GM19193 (cell line): ENCODE data around the gene NDEL1.

Experiments
- POLR2A ChIP-seq: IDR thresholded peaks from 4 replicates; pipeline ENCODE4 v1.6.1; 2011; ENCODE audit not compliant: insufficient read depth, insufficient read length; ENCODE audit errors: extremely low read depth

Gene NDEL1

GRCh38 chr17:8439681-8440080, 4.0 kb downstream of the NDEL1 start:
- TF ChIP-seq POLR2A = no peak

GRCh38 chr17:8441690-8442089, 6.0 kb downstream of the NDEL1 start:
- TF ChIP-seq POLR2A = no peak

- no peak for TF ChIP-seq POLR2A
Measured at GRCh38 chr17:8442310-8442709, 6.6 kb downstream of the NDEL1 start.

- no peak for TF ChIP-seq POLR2A
Measured at GRCh38 chr17:8443756-8444155, 8.1 kb downstream of the NDEL1 start.

- TF ChIP-seq POLR2A = no peak
Measured at GRCh38 chr17:8444494-8444893, 8.8 kb downstream of the NDEL1 start.

- TF ChIP-seq POLR2A = no peak
Measured at GRCh38 chr17:8445536-8445935, 9.9 kb downstream of the NDEL1 start.

GRCh38 chr17:8447799-8448198, 12.1 kb downstream of the NDEL1 start:
- no peak for TF ChIP-seq POLR2A

GRCh38 chr17:8448310-8448709, 12.6 kb downstream of the NDEL1 start:
- no peak for TF ChIP-seq POLR2A

- no peak for TF ChIP-seq POLR2A
Measured at GRCh38 chr17:8451933-8452614, 16.4 kb downstream of the NDEL1 start.

GRCh38 chr17:8453326-8453725, 17.6 kb downstream of the NDEL1 start:
- TF ChIP-seq POLR2A = no peak

GRCh38 chr17:8455665-8456209, 20.1 kb downstream of the NDEL1 start:
- TF ChIP-seq POLR2A = no peak

- no peak for TF ChIP-seq POLR2A
Measured at GRCh38 chr17:8458128-8458527, 22.4 kb downstream of the NDEL1 start.

- no peak for TF ChIP-seq POLR2A
Measured at GRCh38 chr17:8459107-8459506, 23.4 kb downstream of the NDEL1 start.

- TF ChIP-seq POLR2A = no peak
Measured at GRCh38 chr17:8459831-8460230, 24.1 kb downstream of the NDEL1 start.

GRCh38 chr17:8462564-8462963, 26.9 kb downstream of the NDEL1 start:
- TF ChIP-seq POLR2A = no peak

GRCh38 chr17:8463099-8463498, 27.4 kb downstream of the NDEL1 start:
- TF ChIP-seq POLR2A = no peak

GRCh38 chr17:8464941-8465340, 29.3 kb downstream of the NDEL1 start:
- TF ChIP-seq POLR2A = no peak

GRCh38 chr17:8465356-8465755, 29.7 kb downstream of the NDEL1 start:
- no peak for TF ChIP-seq POLR2A

- TF ChIP-seq POLR2A = no peak
Measured at GRCh38 chr17:8465759-8466158, 30.1 kb downstream of the NDEL1 start.
